ENCODE results near the gene PSKH1.

PSKH1 gene

GRCh38 chr16:67942510-67943255 is 49.6 kb downstream of the PSKH1 start:
- DNase-seq: no peak

- DNase-seq: no peak
Measured at GRCh38 chr16:67943256-67943618, 50.2 kb downstream of the PSKH1 start.

DNA sequence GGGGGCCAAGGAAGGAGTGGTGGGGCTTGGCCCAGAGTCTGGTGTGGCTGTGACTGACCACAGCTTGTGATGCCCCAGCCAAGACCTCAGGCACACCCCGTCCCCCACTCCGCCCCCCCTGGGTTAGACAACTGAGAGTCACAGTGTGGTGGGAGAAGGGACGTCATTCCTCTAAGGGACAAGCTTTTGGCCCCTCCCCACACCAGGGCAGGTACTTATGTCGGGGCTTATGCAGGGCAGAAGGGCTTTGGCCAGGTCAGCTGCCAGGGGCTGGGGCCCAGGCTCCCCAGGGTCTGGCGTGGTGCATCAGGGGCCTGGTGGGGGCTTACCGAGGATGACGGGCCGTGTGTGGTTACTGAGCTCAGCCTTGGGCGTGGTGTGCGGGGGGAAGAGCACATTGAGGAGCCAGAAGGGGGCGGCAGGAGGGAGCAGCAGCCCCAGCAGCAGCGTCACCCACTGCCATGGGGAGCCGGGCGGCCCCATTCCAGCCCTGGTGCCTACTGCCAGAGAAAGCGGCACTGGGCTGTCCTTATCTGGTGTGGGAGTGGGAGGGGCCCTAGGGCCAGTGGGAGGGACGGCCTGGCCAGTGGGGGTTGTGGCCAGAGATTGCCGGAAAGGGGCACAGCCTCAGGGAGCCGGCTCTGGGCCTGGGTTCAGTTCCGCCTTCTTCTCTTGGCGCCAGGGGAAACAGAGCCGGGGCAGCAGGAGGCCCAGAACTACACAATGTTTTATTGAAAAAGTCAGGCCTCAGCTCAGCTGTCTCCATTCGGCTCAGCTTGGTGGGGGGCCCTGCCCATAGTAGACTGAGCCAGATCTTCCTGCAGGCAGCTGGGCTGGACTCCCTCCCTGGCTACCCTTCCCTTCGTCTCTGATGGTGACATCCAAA is 50.8 kb downstream of the PSKH1 start, which contains the start of gene LCAT:
LCAT (minus strand) TSS at position 502 of the 886 bp plus-strand sequence; CDS start at position 483, 19 bp downstream.
- no peak for DNase-seq

- no peak for DNase-seq
Measured at GRCh38 chr16:67944690-67945391, 51.8 kb downstream of the PSKH1 start.

- DNase-seq: no peak
Measured at GRCh38 chr16:67945392-67945933, 52.4 kb downstream of the PSKH1 start.

DNA sequence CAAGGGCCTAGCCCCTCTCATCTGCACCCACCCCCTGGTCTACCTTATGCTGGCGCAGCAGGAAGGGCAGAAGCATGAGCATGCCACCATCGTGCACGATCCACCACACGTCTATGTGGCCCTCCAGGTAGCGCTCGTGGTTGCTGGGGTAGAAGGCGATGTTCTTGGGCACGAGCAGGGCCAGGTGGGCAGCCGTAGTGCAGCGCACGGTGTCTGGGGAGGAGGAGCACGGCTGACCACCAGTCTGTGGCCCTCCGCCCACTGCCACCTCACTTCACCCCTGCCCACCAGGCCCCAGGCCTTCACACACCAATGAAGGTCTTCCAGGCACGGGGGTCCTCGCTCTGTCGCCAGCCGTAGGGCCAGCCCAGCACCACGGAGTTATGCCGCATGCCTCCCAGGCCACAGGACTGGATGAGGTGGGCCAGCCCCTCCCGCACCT is 53.1 kb downstream of the PSKH1 start:
- DNase-seq: no peak

DNA sequence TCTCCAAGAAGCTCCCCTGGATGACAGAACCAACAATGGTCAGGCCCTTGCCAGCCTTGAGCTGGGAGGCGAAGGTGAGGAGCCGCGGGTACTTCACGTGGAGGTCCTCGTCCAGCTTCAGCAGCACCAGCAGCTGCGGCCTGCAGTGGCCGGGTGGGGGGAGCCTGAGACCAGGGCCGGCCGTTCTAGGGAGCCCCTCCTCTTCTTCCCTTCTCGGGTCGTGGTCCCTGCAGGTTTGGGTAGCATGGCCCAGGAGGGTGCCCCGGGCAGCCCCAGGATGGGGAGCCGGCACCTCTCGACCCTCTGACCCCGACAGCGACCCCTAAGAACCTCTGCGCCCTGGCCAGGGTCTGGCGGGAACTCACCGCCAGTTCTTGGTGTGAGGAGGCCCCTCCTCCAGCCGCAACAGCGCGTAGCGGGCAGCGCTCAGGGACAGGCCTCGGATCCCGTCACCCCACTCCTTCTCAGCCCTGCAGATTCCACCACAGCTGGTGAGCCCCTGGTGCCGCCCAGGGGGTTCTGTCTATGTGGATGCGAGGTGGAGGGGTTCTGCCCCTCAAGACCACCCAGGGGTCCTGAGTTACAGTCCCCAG is 54.0 kb downstream of the PSKH1 start:
- DNase-seq: no peak

DNA sequence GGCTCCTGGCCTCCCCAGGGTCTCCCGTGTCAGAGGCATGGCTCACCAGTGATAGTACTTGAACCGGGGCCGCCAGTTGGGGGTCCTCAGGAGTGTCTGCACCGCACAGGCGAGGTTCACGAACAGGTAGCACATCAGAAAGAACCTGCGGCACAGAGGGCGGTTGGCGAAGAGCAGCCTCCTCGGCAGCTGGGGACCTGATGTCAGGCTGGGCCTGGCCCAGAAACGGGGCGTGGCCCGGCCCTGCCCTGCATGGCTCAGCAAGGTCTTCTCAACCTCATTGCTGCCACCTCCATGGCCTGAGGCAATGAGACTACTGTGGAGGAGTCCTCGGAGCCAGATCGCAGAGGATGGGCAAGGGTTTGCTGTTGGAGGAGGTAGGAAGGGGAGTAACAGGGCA is 55.0 kb downstream of the PSKH1 start:
- no peak for DNase-seq

- no peak for DNase-seq
Measured at GRCh38 chr16:67949645-67950044, 56.6 kb downstream of the PSKH1 start.

GRCh38 chr16:67950335-67950843 is 57.3 kb downstream of the PSKH1 start:
- DNase-seq: no peak

- no peak for DNase-seq
Measured at GRCh38 chr16:67951485-67951884, 58.4 kb downstream of the PSKH1 start.

GRCh38 chr16:67953641-67954375 is 60.8 kb downstream of the PSKH1 start:
- no peak for DNase-seq

GRCh38 chr16:67954421-67955196 is 61.6 kb downstream of the PSKH1 start:
- no peak for DNase-seq

- DNase-seq: no peak
Measured at GRCh38 chr16:67957622-67958021, 64.6 kb downstream of the PSKH1 start.

DNA sequence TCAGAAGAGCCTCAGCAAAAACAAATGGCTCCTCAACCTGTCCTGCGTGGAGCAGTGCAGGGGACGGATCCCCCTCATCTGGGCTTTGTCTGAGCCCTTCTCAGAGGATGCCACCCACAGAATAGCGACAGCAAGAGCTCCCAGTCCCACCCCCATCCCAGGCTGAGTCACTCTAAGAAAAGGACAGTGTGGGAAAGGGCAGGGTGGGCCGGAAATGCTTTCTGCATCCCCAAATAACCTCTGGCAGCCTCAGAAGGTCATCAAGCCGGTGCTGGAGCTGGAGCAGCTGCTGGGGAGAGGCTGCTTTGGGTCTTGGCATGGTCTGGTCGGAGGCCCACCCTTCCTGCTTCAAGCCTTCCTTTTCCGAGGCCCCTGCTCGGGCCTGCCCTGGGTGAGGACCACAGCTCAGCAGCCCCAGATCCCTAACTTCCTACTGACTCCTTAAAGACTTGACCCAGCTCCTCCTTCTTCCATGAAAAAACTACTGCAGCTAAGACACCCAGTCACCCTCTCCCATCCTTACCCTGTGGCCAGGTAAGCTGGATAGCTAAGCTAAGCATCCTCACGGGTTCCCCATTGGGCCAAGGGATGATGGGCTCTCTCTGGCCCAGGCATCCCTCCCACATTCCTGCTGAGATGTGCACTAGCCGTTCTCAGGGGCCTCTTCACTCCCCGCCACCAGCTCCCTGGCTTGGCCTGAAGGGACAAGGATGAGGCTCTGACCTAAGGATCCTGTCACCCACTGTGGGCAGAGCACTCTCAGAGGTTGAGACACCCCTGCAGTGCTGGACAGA is 66.7 kb downstream of the PSKH1 start:
- no peak for DNase-seq

GRCh38 chr16:67961551-67961957 is 68.5 kb downstream of the PSKH1 start:
- DNase-seq: no peak

DNA sequence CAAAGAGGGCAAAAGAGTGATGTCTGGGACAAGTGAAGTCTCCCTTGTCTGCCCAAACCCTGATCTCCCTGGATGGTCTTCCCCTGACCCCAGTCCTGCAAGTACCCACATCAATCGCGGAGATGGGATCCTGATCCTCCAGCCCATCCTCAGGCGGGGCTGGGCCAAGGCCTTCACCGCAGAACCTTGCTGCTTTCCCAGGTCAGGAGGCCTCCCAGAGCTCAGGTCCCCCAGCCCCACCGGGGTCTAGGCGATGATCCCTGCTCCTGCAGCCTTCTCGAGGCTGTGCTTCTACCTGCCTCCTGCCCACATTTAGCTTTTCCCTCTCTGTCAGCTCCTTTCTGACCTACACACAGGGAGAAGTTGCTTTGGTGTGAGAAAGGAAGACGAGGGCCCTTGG is 69.1 kb downstream of the PSKH1 start:
- no peak for DNase-seq

DNA sequence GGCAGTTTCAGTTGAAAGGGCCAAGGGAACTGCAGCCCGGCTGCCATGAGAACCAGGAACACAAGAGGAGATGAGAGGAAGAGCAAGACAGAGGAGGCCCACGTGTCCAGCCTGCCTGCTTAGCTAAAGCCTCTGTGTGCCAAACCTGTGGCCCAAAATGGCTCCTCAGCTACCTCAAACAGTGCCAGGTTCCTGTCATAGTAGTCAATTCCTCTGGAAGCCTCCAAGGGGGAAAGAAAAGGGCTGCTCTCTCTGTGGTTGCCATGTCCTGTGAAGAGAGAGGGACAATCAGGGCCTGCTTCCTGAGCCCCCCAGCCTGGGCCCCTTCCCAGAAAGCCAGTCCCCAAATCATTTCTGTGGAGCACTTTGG is 70.2 kb downstream of the PSKH1 start:
- DNase-seq: no peak

DNA sequence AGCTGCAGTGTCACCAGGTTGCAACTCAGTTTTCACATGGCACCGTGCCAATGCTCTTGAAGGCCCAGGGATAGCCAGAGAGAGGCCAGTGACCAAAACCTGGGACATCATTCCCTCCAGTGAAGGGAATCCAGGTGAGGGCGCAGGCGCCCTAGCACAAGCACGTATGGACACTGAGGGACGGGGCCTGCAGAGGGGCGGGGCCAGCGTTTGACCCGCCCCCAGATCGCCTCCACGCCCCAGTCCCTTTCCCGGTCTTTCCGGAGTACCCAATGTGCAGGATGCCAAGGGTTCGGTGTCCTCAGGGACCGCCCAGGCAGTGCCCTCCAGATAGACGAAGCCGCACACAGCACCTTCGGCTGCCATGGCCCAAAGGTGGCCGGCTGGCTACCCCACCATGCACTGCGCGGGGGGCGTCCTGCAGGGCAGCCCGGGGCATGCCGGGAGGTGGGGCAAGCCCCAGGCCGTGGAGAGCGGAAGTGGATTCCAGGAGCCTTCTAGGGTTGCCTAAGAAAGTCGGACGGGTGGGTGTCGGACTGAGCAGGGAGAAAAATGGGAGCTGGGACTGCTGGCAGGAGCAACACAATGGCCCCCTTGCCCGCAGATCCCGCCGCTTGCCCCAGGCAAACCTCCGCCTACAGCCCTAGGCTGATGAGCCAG is 70.7 kb downstream of the PSKH1 start:
- DNase-seq: no peak

Data from activated naive CD4-positive, alpha-beta T cell (primary cell).